Amniotic stem cell (primary cell): ENCODE results near the gene CALM1.

Experiments
- DNase-seq: peaks from one replicate; lab custom pipeline; 2025; lab: John Stamatoyannopoulos, UW

CALM1 gene

GRCh38 chr14:90443161-90444076 is 46.6 kb downstream of the CALM1 start:
- DNase-seq = no peak

GRCh38 chr14:90444077-90444696 is 47.4 kb downstream of the CALM1 start:
- DNase-seq = no peak

GRCh38 chr14:90445011-90445410 is 48.2 kb downstream of the CALM1 start:
- DNase-seq = no peak

GRCh38 chr14:90446405-90446804 is 49.6 kb downstream of the CALM1 start:
- no peak for DNase-seq

DNA sequence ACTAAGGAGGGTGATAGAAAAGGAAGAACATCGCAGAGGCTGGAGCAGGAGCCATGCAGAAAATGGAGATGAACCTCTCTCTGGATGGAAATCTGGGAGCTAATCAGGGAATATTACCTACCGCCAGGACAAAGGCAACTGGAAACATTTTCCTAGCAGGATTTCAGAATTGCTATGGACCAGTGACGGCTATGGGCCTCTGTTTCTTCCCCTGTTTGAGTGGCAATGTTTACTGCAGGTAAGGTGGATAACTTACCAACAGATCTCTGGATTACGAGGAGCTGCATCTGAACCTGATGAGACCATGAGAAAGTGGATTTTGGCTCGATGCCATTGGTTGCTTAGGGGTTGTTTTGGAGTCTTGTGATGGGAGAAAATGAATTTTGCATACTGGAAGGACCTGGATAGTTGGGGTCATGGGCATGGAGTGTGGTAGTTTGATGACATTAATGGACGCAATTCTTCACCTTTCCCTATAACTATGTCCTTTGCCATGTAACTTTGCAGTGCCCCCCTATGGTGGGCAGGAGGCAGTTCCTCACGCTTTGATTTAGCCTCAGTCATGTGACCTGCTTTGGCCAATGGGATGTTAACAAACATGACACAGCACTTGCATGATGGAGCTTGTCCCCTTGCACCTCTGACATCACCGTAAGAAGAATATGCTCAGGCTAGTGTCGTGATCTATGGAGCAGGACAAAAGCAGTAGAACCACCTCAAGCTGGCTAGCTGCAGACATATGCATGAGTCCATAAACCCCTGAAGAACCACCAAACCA is 51.1 kb downstream of the CALM1 start:
- DNase-seq = no peak

DNA sequence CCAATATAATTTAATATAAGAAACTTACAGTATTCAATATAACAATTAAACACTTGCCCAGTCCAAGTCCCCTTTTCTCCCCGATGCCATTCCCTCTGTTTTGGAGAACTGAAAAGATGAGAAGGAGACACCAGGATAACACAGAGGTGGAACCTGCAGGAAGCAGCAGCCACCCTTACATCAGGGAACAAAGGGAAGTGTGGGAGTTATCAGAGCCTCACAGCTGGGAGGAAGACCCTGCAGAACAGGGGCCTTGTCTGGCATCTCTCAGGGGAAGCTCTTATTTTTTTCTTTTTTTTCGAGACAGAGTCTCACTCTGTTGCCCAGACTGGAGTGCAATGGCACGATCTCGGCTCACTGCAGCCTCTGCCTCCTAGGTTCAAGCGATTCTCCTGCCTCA is 52.6 kb downstream of the CALM1 start:
- no peak for DNase-seq

GRCh38 chr14:90450151-90450550 is 53.3 kb downstream of the CALM1 start:
- DNase-seq = no peak

GRCh38 chr14:90450667-90451066 is 53.8 kb downstream of the CALM1 start:
- no peak for DNase-seq

- DNase-seq = no peak
These were observed 54.6 kb downstream of the CALM1 start for GRCh38 chr14:90451443-90451842.

GRCh38 chr14:90451961-90452360 is 55.1 kb downstream of the CALM1 start:
- DNase-seq = no peak

- DNase-seq = no peak
These were observed 55.5 kb downstream of the CALM1 start for GRCh38 chr14:90452366-90452765.

GRCh38 chr14:90453401-90453951 is 56.6 kb downstream of the CALM1 start:
- no peak for DNase-seq

GRCh38 chr14:90454041-90455000 is 57.5 kb downstream of the CALM1 start:
- no peak for DNase-seq

DNA sequence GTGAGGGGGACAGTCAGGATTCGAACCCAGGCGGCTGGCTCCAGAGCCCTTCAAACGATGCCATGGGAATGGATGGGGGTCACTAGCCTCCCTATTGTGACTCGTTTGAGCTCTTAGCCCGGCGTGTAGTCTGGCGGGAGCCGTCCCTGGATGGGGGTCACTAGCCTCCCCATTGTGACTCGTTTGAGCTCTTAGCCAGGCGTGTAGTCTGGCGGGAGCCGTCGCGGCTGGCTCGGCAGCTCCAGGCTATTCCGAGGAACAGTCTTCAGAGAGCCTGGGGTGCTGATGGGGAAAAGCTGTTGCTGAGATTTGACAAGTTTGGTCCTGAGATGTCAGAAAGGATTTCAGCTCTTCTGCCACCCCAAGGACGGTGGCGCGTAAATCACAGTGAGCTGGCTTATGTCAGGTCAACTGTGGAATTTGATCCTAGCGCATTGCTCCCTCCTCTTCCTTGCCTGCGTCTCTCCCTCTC is 58.3 kb downstream of the CALM1 start:
- DNase-seq = no peak

- no peak for DNase-seq
These were observed 59.7 kb downstream of the CALM1 start for GRCh38 chr14:90456551-90456950.

DNA sequence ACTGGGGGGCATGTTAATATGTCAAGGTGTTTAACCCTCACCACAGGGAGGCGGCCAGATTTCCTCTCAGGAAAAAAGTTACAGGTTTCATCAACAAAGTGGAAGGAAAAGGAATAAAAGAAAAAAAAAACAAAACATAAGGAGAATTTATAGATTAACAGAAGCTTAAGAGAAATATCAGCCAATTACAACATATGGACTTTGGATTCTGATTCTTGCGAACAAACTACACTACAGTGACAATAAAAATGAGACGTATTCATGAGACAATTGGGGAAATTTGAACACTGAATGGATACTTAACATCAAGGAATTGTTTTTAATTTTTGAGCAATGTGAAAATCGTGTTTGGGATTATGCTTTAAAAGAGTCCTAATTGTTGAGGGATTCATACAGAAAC is 60.4 kb downstream of the CALM1 start:
- DNase-seq = no peak
